GM23338 (cell line): ENCODE measurements around the gene OBSL1. TPM values are rescaled to one million over a fixed set of nuclear protein-coding genes. Genes with fewer than 3 reads are reported as not detected.

Experiments
- ATAC-seq: fragments of 200-7000 bp; cut with Tn5 transposase; 3 replicates; pipeline ENCODE4 v1.9.1; 2020
- DNase-seq: peaks from one replicate; pipeline ENCODE4 v3.0.0-alpha.2; 2015; ENCODE audit warnings: low spot score
- H2AFZ ChIP-seq: fragments of 200-600 bp; sonication (generic); 2 replicates; pipeline ENCODE4 v1.8.0; 2016; ENCODE audit warnings: antibody characterized with exemption, mild to moderate bottlenecking, moderate library complexity
- H3F3A ChIP-seq: fragments of 200-600 bp; sonication (generic); replicated peaks from 2 replicates; pipeline ENCODE4 v1.8.0; 2017; ENCODE audit warnings: antibody characterized with exemption, mixed run types, low read depth
- H3K27ac ChIP-seq: fragments of 200-600 bp; sonication (generic); 2 replicates; pipeline ENCODE4 v1.6.1; 2016; ENCODE audit warnings: low read depth
- H3K27me3 ChIP-seq: fragments of 200-600 bp; sonication (generic); 2 replicates; pipeline ENCODE4 v1.8.0; 2016; ENCODE audit warnings: mild to moderate bottlenecking, mixed run types, moderate library complexity; ENCODE audit not compliant: insufficient read depth
- H3K36me3 ChIP-seq: fragments of 200-600 bp; sonication (generic); 2 replicates; pipeline ENCODE4 v1.8.0; 2016; ENCODE audit warnings: mild to moderate bottlenecking; ENCODE audit not compliant: insufficient read depth
- H3K4me1 ChIP-seq: fragments of 200-600 bp; sonication (generic); 2 replicates; pipeline ENCODE4 v1.8.0; 2016; ENCODE audit warnings: mild to moderate bottlenecking, moderate library complexity; ENCODE audit not compliant: insufficient read depth
- H3K4me2 ChIP-seq: fragments of 200-600 bp; sonication (generic); 2 replicates; pipeline ENCODE4 v1.7.1; 2017; ENCODE audit warnings: mixed run types
- H3K4me3 ChIP-seq: fragments of 200-600 bp; sonication (generic); 2 replicates; pipeline ENCODE4 v1.6.1; 2016; ENCODE audit warnings: mixed run types
- H3K79me2 ChIP-seq: fragments of 200-600 bp; sonication (generic); replicated peaks from 2 replicates; pipeline ENCODE4 v1.8.0; 2017; ENCODE audit warnings: mild to moderate bottlenecking; ENCODE audit not compliant: insufficient read depth
- H3K9me2 ChIP-seq: fragments of 200-600 bp; sonication (generic); 2 replicates; pipeline ENCODE4 v1.8.0; 2017; ENCODE audit not compliant: insufficient read depth
- H4K20me1 ChIP-seq: fragments of 200-600 bp; sonication (generic); replicated peaks from 2 replicates; pipeline ENCODE4 v1.8.0; 2017; ENCODE audit warnings: mild to moderate bottlenecking; ENCODE audit not compliant: insufficient read depth
- H3K27ac Mint-ChIP-seq: 2 replicates; pipeline ENCODE4 v1.8.0; 2020; ENCODE audit warnings: inconsistent platforms, mild to moderate bottlenecking, moderate library complexity, mixed read lengths
- H3K27me3 Mint-ChIP-seq: 3 replicates; pipeline ENCODE4 v1.8.0; 2022; ENCODE audit warnings: low read depth, mild to moderate bottlenecking, moderate library complexity, mixed read lengths, inconsistent platforms; ENCODE audit not compliant: insufficient read depth, poor library complexity
- H3K36me3 Mint-ChIP-seq: 3 replicates; pipeline ENCODE4 v1.8.0; 2021; ENCODE audit warnings: low read depth, mild to moderate bottlenecking, inconsistent platforms, moderate library complexity, mixed read lengths
- H3K4me1 Mint-ChIP-seq: 3 replicates; pipeline ENCODE4 v1.8.0; 2020; ENCODE audit warnings: mild to moderate bottlenecking, inconsistent platforms, mixed read lengths
- H3K4me3 Mint-ChIP-seq: 3 replicates; pipeline ENCODE4 v1.8.0; 2021; ENCODE audit warnings: moderate library complexity, mild to moderate bottlenecking, inconsistent platforms, mixed read lengths
- H3K9me3 Mint-ChIP-seq: 3 replicates; pipeline ENCODE4 v1.8.0; 2020; ENCODE audit warnings: moderate library complexity, mild to moderate bottlenecking, inconsistent platforms, mixed read lengths
- CREB1 ChIP-seq: fragments of 250-450 bp; sonication (Bioruptor Pico); IDR thresholded peaks from 2 replicates; pipeline ENCODE4 v1.5.0; 2020; ENCODE audit warnings: low read depth, mild to moderate bottlenecking, moderate library complexity
- CTCF ChIP-seq, 2 experiments: fragments of 200-600 bp in 1 of 2; sonication (generic) in 1 of 2; conservative IDR thresholded peaks; 2 replicates each; pipeline versions ENCODE4 v1.5.1 to v1.6.1; 2016 to 2017; ENCODE audit warnings: antibody characterized with exemption in 2 of 2, low read depth in 2 of 2, mild to moderate bottlenecking in 2 of 2, moderate library complexity in 1 of 2
- ETS1 ChIP-seq: IDR thresholded peaks from 2 replicates; pipeline ENCODE4 v1.6.1; 2016; ENCODE audit warnings: antibody characterized with exemption
- EZH2 ChIP-seq: fragments of 200-600 bp; sonication (generic); IDR thresholded peaks from one replicate; pipeline ENCODE4 v1.8.0; 2017; ENCODE audit warnings: antibody characterized with exemption, mild to moderate bottlenecking, low read depth; ENCODE audit not compliant: unreplicated experiment
- EZH2phosphoT487 ChIP-seq: fragments of 200-600 bp; sonication (generic); IDR thresholded peaks from one replicate; pipeline ENCODE4 v1.8.1; 2018; ENCODE audit warnings: antibody characterized with exemption; ENCODE audit not compliant: unreplicated experiment
- JUNB ChIP-seq: IDR thresholded peaks from one replicate; pipeline ENCODE4 v1.6.1; 2016; ENCODE audit warnings: antibody characterized with exemption; ENCODE audit not compliant: unreplicated experiment
- NANOG ChIP-seq: IDR thresholded peaks from 2 replicates; pipeline ENCODE4 v1.6.1; 2016; ENCODE audit warnings: antibody characterized with exemption, borderline replicate concordance
- POLR2AphosphoS5 ChIP-seq: IDR thresholded peaks from 2 replicates; pipeline ENCODE4 v1.6.1; 2016; ENCODE audit warnings: antibody characterized with exemption, low read depth
- REST ChIP-seq: IDR thresholded peaks from one replicate; pipeline ENCODE4 v1.6.1; 2018; ENCODE audit warnings: antibody characterized with exemption; ENCODE audit not compliant: unreplicated experiment
- STAT1 ChIP-seq: IDR thresholded peaks from one replicate; pipeline ENCODE4 v1.6.1; 2016; ENCODE audit warnings: antibody characterized with exemption; ENCODE audit not compliant: unreplicated experiment
- ZNF114 ChIP-seq: fragments of 250-450 bp; sonication (Bioruptor Pico); IDR thresholded peaks from 2 replicates; pipeline ENCODE4 v1.5.0; 2020; ENCODE audit warnings: mild to moderate bottlenecking, moderate library complexity
- ZNF331 ChIP-seq: fragments of 250-450 bp; sonication (Bioruptor Pico); IDR thresholded peaks from 2 replicates; pipeline ENCODE4 v1.5.0; 2020; ENCODE audit warnings: low read depth, mild to moderate bottlenecking, moderate library complexity
- polyA plus RNA-seq: library from polyadenylated mRNA; unstranded; fragments of >200 nt; fragmentation: Nextera tagmentation; extraction: Ambion mirVana; gene quantifications from 2 replicates; pipeline ENCODE4 v1.2.1, GENCODE V29; 2016
- total RNA-seq: library from RNA; depleted of rRNA; stranded (reverse); fragments of >200 nt; shearing (Covaris generic); gene quantifications from 2 replicates; pipeline ENCODE4 v1.2.3, GENCODE V29; 2014
- TF ChIP-seq, protein P1 (sequence below): fragments of 250-450 bp; sonication (Bioruptor Pico); IDR thresholded peaks from 2 replicates; pipeline ENCODE4 v1.5.0; 2020; ENCODE audit warnings: mild to moderate bottlenecking, moderate library complexity

OBSL1 gene
- total and polyA plus RNA-seq, 2 experiments from 2014 or later, result 94.9 to 207 TPM

DNA sequence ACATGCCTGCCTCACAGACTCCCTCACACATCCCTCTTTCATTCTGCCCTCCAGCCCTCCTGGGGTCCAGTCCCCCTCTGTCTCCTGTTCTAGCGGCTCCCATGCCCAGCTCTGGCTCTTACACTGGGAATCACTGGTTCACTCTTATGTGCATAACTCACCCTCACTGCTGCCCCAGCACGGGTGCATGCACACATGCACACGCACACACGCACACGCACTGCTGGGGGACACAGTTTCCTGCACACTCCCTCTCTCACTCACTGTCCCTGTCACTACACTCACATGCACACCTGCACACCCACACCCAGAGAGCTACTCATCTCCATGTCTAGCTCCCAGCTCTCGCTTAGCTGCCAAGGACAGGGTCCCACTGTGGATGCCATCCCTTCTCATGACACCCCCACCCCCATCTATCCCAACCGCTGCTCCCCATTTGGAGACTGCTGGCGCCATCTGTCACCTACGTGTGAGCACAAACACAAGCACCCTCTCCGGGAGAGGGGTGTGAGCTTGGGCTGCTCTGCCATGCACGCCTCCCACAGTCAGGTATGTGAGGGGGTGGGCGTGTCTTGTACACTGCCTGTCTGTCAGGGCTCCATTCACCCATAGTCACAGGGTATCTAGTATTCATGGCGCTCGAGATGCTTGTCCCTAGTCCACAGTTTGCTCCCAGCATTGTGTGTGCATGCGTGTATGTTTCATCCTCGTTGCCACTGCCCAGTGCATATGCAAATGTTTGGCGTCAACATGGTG lies 55.3 kb downstream of the OBSL1 start (continued):
- TF ChIP-seq CTCF (conservative IDR thresholded peaks at IDR 0.05; ENCODE audit: low read depth in 2 of 2), result peak in 1 of 2 experiments; percentile 51; a peak in 2 of 4 replicates

DNA sequence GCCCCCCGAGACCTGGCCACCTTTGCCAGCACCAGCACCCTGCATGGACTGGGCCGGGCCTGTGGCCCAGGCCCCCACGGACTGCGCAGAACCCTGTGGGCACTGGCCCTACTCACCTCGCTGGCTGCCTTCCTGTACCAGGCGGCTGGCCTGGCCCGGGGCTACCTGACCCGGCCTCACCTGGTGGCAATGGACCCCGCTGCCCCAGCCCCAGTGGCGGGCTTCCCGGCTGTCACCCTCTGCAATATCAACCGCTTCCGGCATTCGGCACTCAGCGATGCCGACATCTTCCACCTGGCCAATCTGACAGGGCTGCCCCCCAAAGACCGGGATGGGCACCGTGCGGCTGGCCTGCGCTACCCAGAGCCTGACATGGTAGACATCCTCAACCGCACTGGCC lies 56.5 kb downstream of the OBSL1 start:
- H3K36me3 Mint-ChIP-seq, result no peaks in the 10 kb centered on the region
- no peaks in the 10 kb centered on the region for H3K9me2 ChIP-seq
- no peak overlapping the region for H3K4me3 Mint-ChIP-seq
- no peaks in the 10 kb centered on the region for H3K9me3 Mint-ChIP-seq
- no peak overlapping the region for H3K4me2 ChIP-seq
- no peak overlapping the region for H2AFZ ChIP-seq
- no peak overlapping the region for H3K27ac ChIP-seq
- H3K27ac Mint-ChIP-seq, result no peak overlapping the region
- no peaks in the 10 kb centered on the region for H3K36me3 ChIP-seq
- ATAC-seq (no peak), DNase-seq (no peak)
- peaks cover 85% of the 10 kb centered on the region for H3K27me3 ChIP-seq
- H3F3A ChIP-seq, result 0 out of 2 replicates have a peak, but pooled peaks cover 4% of the 10 kb centered on the region
- H3K4me1 Mint-ChIP-seq, result peaks cover 76% of the 10 kb centered on the region
- H3K4me3 ChIP-seq, result no peak overlapping the region
- H4K20me1 ChIP-seq, result no peaks in the 10 kb centered on the region
- H3K27me3 Mint-ChIP-seq, result peaks cover 69% of the 10 kb centered on the region
- no peaks in the 10 kb centered on the region for H3K79me2 ChIP-seq
- H3K4me1 ChIP-seq, result peaks cover 47% of the 10 kb centered on the region
- TF ChIP-seq STAT1 (no peak), POLR2AphosphoS5 (no peak), EZH2 (no peak), NANOG (no peak), ZNF114 (CRISPR knock-in tag) (no peak), JUNB (no peak), ETS1 (no peak), CREB1 (CRISPR knock-in tag) (no peak), REST (no peak), EZH2phosphoT487 (no peak), ZNF331 (no peak)
- TF ChIP-seq, protein P1, sequence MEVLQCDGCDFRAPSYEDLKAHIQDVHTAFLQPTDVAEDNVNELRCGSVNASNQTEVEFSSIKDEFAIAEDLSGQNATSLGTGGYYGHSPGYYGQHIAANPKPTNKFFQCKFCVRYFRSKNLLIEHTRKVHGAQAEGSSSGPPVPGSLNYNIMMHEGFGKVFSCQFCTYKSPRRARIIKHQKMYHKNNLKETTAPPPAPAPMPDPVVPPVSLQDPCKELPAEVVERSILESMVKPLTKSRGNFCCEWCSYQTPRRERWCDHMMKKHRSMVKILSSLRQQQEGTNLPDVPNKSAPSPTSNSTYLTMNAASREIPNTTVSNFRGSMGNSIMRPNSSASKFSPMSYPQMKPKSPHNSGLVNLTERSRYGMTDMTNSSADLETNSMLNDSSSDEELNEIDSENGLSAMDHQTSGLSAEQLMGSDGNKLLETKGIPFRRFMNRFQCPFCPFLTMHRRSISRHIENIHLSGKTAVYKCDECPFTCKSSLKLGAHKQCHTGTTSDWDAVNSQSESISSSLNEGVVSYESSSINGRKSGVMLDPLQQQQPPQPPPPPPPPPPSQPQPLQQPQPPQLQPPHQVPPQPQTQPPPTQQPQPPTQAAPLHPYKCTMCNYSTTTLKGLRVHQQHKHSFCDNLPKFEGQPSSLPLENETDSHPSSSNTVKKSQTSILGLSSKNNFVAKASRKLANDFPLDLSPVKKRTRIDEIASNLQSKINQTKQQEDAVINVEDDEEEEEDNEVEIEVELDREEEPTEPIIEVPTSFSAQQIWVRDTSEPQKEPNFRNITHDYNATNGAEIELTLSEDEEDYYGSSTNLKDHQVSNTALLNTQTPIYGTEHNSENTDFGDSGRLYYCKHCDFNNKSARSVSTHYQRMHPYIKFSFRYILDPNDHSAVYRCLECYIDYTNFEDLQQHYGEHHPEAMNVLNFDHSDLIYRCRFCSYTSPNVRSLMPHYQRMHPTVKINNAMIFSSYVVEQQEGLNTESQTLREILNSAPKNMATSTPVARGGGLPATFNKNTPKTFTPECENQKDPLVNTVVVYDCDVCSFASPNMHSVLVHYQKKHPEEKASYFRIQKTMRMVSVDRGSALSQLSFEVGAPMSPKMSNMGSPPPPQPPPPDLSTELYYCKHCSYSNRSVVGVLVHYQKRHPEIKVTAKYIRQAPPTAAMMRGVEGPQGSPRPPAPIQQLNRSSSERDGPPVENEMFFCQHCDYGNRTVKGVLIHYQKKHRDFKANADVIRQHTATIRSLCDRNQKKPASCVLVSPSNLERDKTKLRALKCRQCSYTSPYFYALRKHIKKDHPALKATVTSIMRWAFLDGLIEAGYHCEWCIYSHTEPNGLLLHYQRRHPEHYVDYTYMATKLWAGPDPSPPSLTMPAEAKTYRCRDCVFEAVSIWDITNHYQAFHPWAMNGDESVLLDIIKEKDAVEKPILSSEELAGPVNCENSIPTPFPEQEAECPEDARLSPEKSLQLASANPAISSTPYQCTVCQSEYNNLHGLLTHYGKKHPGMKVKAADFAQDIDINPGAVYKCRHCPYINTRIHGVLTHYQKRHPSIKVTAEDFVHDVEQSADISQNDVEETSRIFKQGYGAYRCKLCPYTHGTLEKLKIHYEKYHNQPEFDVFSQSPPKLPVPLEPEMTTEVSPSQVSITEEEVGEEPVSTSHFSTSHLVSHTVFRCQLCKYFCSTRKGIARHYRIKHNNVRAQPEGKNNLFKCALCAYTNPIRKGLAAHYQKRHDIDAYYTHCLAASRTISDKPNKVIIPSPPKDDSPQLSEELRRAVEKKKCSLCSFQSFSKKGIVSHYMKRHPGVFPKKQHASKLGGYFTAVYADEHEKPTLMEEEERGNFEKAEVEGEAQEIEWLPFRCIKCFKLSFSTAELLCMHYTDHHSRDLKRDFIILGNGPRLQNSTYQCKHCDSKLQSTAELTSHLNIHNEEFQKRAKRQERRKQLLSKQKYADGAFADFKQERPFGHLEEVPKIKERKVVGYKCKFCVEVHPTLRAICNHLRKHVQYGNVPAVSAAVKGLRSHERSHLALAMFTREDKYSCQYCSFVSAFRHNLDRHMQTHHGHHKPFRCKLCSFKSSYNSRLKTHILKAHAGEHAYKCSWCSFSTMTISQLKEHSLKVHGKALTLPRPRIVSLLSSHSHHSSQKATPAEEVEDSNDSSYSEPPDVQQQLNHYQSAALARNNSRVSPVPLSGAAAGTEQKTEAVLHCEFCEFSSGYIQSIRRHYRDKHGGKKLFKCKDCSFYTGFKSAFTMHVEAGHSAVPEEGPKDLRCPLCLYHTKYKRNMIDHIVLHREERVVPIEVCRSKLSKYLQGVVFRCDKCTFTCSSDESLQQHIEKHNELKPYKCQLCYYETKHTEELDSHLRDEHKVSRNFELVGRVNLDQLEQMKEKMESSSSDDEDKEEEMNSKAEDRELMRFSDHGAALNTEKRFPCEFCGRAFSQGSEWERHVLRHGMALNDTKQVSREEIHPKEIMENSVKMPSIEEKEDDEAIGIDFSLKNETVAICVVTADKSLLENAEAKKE, result no peak
